GM21619 (cell line): ENCODE measurements around the gene SFXN3.

Experiments
- ATAC-seq: cut with Tn5 transposase; IDR thresholded peaks from one replicate; pipeline ENCODE4 v1.9.1; 2021; ENCODE audit not compliant: unreplicated experiment

Gene SFXN3

GRCh38 chr10:100999742-101000126, 31.3 kb upstream of the SFXN3 start, which contains the start of gene LZTS2:
TSS of gene LZTS2 (plus strand) at chr10:100999808. CDS start at chr10:101002539, 2,731 bp downstream.
- ATAC-seq: no peak

- ATAC-seq: no peak
These were observed 30.7 kb upstream of the SFXN3 start for GRCh38 chr10:101000127-101000914.

GRCh38 chr10:101000915-101001658, 29.9 kb upstream of the SFXN3 start:
- no peak for ATAC-seq

GRCh38 chr10:101001659-101002035, 29.4 kb upstream of the SFXN3 start:
- ATAC-seq: no peak

- ATAC-seq: no peak
These were observed 28.6 kb upstream of the SFXN3 start for GRCh38 chr10:101002456-101002855.

- no peak for ATAC-seq
These were observed 27.3 kb upstream of the SFXN3 start for GRCh38 chr10:101003639-101004206.

GRCh38 chr10:101005361-101005760, 25.7 kb upstream of the SFXN3 start:
- ATAC-seq: no peak

GRCh38 chr10:101005869-101006567, 25.0 kb upstream of the SFXN3 start:
- no peak for ATAC-seq

- ATAC-seq: no peak
These were observed 24.4 kb upstream of the SFXN3 start for GRCh38 chr10:101006593-101007098.

- ATAC-seq: no peak
These were observed 23.8 kb upstream of the SFXN3 start for GRCh38 chr10:101007099-101007711.

- no peak for ATAC-seq
These were observed 22.9 kb upstream of the SFXN3 start for GRCh38 chr10:101007915-101008822.

- ATAC-seq: no peak
These were observed 22.1 kb upstream of the SFXN3 start for GRCh38 chr10:101008823-101009423.

GRCh38 chr10:101010329-101010728, 20.7 kb upstream of the SFXN3 start:
- no peak for ATAC-seq

GRCh38 chr10:101011517-101012423, 19.3 kb upstream of the SFXN3 start:
- ATAC-seq: no peak

GRCh38 chr10:101012525-101013364, 18.3 kb upstream of the SFXN3 start:
- ATAC-seq: peak; percentile 78

GRCh38 chr10:101013365-101013825, 17.6 kb upstream of the SFXN3 start:
- ATAC-seq: no peak

GRCh38 chr10:101014230-101014884, 16.7 kb upstream of the SFXN3 start:
- no peak for ATAC-seq
